Hepatic stellate cell (primary cell): ENCODE measurements around the gene ZNF414.

ENCODE experiments used
- DNase-seq: peaks from one replicate; pipeline ENCODE4 v3.0.0; 2011; ENCODE audit warnings: low spot score

ZNF414 gene

DNA sequence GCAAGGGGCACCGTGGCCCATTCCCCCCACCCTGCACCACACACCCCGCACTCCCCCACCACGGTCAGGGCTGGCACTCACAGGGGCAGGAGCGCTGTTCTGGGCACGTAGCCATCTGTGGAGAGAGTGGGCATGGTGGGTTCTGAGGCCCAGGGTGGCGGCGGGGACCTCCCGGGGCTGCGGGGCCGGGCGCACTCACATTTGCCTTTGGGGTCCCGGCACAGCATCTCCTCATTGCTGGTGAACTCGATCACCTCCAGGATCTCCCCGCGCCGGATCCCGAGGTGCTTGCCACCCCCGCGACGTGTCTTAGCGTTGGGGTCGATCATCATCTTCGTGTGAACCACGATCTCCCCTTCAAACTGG is 23.6 kb downstream of the ZNF414 start:
- no peak for DNase-seq

DNA sequence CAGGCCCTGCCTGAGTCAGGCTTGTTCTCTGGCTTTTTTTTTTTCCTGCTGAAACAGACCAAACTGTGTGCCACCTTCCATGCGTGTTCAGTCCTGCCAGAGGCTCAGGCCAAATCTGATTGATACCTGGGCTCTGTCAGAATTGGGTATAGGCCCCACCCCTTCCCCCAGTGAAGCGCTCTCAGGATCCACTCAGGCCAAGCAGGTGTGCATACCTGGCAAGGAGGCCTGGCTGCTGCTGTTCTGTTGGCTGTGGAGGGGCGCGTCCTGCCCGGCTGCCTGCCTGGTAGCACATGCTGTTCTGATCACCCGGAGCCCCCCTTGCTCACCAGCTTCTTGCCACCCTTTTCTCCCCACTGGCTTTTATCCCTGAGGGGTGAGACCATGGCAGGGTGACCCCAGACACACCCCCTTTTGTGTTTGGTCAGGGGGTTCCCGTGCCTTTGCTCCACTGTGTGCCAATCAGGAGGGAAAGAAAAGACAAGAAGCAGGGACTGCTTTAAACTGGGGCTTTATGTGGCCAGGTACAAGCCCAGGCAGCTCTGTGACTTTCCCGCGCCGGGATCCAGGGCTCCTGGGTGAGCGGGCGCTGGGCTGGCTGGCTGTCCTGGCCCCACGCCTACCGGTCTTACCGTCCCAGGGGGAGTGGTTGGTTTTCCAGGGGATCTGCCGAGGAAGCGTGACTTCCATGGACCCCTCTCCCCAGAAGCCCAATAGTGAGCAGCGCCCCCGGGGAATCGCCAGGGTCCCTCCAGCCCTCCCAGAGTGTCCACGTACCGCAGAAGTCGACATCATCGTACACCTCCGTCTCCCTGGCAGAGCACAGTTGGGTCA is 24.2 kb downstream of the ZNF414 start:
- no peak for DNase-seq

DNA sequence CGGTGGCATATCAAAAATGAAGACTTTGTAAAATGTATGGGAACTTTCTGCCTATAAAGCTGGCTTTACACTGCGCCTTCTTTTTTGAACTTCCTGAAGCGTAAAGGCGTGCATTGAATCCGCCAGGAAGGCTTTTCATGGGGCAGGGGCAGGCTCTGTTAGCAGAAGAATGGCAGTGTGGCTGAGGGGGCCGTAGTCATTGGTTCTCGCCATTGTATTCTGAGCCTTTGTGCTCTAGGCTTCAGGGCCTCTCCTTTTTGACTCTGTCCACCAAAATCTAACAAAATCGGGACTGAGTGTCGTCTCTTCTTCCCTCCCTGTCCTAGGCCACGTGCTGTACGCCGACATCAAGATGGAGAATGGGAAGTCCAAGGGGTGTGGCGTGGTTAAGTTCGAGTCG is 25.6 kb downstream of the ZNF414 start:
- DNase-seq = no peak

DNA sequence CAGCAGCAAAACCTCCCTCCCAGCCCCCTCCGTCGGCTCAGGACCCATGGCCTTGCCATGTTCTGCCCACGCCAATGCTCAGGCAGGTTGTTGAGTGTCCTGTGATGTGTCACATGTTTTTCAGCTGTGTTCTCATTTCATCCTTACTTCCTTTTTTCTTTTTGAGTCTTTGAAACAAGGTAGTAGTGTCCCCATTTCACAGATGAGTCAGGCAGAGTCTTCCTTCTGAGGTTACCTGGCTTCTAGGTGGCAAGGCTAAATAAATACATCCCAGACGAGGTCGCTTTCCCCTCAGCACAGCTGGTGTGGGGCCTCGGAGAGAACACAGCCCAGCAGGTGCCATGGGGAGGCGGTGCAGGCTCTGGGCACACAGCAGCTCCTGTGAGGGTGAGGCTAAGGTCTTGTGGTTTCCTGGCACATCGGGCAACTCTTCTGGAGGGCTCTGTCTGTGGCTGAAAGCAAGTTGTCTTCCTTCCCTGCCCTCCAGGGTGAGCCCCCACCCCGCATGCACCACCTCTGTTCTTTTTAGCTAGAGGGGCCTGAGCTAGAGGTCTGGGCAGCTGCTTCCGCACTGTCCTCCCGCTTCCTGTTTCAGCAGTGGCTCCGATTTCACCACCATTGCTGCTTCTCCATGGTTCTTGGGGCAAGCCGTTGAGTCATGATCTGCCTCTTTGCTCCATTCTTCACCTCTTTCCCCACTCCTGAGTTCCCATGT is 26.7 kb downstream of the ZNF414 start:
- DNase-seq = no peak

DNA sequence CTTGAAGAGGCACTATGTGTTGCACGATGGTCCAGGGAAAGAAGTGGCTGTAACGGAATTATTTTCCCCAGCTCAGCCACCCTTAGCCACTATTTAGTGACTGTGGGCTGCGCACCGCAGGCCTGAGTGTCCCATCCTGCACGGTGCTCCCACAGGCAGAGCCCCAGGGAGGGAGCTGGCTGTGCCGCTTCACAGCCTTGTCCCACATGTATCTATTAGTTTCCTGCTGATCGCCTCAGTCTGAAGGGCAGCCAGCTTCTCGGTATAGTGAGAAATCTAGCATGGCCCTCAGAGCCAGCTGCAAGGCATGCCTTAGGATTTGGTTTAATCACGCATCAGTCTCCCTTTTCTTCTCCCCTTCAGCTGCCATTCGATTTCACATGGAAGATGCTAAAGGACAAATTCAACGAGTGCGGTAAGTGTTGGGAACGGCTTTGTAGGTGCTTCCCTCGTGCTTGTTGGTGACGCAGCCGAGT is 27.3 kb downstream of the ZNF414 start:
- DNase-seq = no peak

DNA sequence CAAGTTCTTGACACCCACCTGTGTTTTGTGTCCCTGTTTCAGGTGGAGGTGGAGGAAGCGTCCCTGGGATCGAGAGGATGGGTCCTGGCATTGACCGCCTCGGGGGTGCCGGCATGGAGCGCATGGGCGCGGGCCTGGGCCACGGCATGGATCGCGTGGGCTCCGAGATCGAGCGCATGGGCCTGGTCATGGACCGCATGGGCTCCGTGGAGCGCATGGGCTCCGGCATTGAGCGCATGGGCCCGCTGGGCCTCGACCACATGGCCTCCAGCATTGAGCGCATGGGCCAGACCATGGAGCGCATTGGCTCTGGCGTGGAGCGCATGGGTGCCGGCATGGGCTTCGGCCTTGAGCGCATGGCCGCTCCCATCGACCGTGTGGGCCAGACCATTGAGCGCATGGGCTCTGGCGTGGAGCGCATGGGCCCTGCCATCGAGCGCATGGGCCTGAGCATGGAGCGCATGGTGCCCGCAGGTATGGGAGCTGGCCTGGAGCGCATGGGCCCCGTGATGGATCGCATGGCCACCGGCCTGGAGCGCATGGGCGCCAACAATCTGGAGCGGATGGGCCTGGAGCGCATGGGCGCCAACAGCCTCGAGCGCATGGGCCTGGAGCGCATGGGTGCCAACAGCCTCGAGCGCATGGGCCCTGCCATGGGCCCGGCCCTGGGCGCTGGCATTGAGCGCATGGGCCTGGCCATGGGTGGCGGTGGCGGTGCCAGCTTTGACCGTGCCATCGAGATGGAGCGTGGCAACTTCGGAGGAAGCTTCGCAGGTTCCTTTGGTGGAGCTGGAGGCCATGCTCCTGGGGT is 28.2 kb downstream of the ZNF414 start:
- DNase-seq = no peak

DNA sequence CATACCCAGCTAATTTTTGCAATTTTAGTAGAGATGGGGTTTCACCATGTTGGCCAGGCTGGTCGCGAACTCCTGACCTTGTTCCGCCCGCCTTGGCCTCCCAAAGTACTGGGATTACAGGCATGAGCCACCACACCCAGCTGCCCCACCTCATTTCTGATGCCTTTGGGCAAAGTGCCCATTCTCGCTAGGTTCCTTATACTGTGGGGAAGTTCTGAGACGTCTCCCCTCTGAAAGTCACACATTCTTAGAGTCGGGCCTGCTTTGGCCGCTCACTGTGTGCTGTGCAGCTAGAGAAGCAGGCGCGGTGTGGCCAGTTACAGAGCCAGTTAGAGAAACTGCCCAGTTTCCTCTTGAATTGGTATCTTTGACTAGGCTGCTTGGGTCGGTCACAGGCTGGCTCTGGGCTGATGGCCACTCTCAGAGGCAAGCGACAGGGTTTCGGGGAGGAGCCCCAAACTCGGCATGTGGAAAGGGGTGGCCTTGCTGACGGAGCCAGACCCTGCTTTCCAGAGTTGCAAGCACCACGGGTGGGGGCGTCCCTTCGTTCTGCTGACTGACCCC is 29.6 kb downstream of the ZNF414 start:
- no peak for DNase-seq

DNA sequence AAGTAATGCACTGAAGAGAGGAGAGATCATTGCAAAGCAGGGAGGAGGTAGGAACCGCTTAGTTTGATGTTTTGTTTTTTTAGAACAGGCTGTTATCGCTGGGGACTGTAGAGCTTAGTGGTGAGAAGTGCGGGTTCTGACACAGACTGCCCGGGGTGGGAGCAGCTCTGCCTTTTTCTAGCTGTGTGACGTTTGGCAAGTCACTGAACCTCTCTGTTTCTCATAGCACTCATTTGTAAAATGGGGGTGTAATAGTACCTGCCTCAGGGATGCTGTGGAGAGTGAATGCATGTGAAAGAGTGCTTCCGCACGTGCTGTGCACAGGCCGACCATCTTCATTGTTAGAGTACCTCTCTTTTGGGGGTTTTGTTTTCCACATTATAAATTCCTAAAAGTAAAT is 30.8 kb downstream of the ZNF414 start:
- no peak for DNase-seq

DNA sequence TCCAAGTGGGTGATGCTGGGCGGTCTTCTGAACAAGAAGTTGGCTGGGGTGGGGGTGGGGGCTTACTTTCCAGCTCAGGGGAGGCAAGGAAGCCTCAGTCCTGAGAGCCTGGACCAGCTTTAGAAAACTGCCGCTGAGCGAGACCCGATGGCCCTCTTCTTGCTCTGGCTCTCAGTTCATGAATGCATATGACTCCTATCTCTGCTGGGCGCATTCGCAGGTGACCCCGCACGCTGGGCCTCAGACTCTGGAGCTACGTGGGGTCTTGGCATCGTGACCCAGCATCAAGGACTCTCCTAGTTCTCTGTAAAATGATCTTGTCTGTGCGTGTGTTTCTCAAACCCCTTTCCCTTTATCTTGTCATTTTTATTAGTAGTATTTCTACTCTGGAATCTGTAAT is 31.3 kb downstream of the ZNF414 start:
- DNase-seq = no peak

DNA sequence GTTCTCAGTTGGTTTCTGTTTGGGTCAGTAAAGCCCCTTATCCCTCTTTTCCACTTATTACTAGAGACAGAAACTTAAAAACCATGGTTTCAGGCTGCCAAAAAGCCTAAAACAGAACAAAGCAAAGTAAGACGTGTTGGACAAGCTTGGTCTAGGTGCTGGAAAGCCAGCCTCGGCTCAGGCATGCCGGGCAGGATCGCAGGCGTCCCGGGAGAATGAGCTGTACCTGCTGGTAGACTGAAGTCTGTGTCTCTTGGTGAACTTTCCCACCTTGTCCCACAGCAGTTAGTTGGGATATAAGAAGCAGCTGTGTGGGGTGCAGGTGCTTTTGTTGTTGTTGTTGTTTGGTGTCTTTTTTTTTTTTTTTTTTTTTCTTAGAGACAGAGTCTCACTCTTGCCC is 32.4 kb downstream of the ZNF414 start:
- DNase-seq = no peak

DNA sequence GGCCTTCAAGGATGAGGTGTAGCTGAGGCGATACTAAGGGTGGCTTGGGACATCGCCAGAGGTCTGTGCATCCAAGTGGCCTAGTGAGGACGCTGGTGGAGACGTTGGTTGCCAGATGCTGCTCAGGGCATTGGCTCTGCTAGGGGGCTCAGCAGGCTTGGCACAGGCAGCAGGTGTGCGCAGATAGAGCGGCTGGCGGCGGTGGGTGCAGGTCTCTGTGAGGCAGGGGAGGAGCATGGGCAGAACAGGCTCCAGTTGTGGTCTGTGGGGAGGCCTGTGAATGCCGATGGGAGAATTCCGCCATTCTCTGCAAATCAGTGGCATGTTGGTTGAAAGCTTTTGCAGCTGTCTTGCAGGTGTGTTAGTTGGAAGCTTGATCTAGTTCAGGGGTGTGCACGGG is 32.8 kb downstream of the ZNF414 start:
- no peak for DNase-seq

DNA sequence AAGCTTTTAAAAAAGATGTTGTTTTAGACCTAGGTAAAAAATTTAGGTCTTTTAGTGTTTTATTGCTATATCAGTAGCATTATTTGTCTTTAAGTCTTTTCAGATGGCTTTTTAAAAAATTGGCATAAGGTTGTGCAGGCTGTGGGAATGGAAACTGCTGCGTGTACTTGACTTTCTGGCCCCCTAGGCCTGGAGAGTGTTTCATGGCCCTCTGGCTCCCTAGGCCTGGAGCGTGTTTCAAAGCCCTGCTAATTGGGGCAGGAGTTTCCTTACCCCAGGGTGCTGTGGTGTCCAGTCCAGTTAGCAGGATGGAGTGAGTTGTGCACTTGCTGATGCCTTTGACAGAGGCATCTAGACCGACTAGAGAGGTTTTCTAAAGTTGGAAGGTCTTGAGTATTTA is 35.4 kb downstream of the ZNF414 start:
- no peak for DNase-seq

DNA sequence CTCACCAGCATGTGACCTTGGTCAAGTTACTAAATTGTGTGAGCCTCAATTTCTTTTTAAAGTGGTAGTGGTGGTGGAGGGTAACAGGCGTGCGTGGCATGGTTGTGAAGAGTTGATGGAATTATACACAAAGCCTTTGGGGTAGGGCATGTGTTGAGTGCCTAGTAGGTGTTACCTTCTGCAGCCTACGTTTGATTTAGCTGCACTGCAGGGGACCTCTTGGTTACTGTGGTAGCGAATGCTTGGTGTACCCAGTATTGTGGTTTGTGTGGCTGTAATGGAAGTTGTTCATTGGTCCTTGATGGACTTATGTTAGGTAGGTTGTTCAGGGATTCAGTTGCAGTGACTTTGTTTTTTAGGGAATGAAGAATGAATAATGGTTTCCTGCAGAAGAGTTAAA is 36.1 kb downstream of the ZNF414 start:
- DNase-seq = no peak

DNA sequence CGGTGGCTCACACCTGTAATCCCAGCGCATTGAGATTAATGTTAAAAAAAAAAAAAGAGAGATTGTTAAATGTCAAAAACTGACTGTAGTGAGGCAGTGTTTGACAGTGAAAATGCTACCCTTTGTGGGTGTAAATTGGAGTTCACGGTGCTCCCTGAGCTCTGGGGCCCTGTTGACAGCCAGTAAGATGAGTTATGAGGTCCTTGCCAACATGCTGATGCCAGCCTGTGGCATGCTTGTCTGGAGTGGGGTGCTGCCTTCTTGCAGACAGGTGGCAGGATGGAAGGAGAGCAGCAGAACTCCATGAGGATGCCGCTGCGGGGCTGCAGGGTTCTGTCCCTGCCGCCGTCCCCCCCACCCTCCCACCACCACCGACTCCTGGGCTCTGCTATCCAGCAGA is 37.4 kb downstream of the ZNF414 start:
- no peak for DNase-seq

DNA sequence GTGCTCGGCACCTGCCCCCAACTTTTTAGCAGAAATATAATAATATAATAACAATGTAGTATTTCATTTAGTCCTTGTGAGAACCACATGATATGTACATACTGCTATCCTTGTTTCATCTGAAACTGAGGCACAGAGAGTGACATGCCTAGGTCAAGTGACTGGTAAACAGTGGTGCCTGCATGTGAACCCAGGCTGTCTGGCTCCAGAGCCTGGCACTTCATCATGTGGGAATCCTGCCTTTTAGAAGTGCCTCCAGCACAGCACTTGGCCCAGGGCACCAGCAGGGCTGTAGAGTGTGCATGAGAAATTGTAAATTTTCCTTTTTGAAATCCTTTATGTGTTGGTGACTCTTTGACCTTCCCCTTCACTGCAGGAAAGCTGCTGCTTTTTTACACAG is 39.0 kb downstream of the ZNF414 start:
- DNase-seq = no peak

DNA sequence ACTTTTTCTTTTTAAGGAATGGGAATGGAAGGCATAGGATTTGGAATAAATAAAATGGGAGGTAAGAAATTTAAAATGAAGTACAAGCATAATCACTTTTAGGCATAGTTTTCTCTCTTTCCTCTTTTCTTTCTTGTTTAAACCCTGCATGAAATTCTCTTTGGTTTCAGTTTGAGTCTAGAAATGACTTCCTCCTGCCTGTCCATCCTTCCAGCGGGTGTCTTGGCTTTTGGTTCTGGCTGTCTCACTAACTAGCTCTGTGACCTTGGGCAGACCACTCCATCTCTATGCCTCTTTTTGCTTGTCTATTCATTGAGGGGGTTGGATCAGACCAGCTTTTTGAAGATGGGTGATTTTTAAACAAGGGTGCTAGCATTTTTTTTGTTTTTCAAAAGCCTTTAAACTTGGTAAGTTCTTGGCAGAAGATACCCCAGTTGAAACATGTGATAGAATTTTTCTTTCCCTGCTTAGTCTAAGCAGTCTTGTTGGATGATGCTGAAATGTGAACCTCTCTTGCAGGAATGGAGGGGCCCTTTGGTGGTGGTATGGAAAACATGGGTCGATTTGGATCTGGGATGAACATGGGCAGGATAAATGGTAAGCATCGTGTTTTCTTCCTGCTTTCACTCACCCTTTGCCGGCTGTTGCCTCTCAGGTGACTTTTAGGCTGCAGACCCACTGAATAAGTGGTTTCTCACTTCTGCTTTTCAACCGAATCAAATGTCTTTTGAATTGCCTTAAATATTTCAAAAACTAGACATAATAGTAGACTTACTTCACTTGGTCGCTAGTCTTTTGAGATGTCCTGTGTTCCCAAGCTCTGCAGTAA is 40.1 kb downstream of the ZNF414 start:
- DNase-seq = no peak

DNA sequence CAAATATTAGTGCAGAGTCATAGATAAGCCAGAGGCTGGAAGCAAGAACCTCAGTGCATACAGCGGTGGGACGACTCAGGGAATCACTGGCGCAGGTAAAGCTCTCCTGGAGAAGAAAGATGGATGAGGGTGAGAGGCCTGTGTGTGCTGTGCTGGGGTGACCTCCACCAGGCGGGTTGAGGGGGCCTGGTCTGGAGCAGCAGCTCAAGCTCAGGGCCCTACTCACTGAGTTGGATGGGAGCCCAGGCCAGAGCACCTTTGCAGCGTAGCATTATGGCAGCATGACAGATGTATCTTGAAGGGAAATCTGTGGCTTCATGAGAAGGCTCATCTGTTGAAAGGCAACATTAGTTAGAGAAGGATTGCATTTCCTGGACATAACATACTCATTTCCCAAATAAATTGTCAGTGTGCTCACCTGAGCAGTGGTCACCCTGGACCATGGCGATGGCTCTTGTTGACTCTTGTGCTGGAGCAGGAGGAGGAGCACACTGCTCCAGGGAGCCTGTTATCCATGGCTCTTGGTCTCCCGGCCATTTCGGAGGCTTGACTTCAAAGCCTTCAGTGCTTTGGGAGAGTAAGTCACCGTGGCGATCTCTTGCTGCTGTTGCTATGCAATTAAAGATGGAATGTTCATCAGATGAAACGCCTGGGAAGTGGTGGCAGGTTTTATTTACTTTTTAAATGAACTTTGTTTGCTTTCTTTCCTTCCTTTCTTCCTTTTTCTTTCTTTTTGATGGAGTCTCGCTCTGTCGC is 44.2 kb downstream of the ZNF414 start:
- no peak for DNase-seq

DNA sequence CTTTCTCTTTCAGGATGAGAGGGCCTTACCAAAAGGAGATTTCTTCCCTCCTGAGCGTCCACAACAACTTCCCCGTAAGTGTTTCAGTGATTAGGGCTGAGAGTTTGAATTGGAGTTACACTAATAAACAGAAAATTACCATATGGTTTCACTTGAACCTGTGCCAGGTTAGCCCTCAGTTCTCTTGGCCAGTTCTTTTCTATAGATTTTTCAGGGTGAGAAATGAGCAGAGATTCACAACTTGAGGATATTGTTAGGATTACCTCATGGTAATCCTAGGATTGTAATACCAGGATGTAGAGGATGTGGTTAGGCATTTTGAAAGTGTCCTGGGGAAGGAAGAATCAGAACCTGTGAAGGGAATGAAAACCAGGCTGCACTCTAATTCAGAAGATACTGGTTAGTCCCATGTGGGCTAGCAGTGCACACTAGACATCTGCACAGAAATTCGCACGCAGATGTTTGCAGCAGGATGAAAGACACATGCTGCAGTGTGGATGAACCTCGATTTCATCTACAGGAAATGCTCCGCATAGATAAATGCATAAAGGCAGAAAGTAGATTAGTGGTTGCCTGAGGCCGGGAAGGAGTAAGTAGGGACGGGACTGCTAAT is 45.1 kb downstream of the ZNF414 start:
- no peak for DNase-seq

DNA sequence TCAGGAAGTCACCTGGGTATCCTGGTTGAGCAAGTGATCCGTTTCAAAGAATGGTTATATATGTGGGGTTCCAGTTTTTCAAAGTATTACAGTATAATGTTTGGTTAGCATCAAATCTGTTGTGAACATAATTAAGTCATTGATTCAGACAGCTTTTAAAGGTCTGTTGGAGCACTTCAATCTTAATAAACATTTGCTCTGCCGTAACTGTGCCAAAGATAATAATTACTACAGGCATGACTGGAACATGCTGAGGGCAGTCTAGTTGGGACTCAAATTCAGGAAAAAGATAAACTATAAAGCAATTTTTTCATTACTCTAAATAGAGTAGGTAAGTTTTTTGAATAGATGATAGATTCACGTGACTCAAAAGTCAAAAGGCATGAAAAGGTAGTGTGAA is 45.8 kb downstream of the ZNF414 start:
- DNase-seq = no peak

DNA sequence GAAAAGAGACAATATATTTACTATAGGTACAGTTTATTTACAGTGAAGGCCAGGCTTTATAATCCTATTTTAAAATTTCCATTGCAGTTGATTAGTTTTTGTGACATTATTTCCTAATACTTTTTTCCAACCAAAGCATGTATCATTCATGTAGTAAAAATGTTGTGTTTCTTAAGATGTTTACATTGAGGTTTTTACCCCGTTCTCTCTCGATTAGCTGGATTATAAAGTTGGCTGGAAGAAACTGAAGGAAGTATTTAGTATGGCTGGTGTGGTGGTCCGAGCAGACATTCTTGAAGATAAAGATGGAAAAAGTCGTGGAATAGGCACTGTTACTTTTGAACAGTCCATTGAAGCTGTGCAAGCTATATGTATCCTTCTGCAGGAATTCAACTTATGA is 47.9 kb downstream of the ZNF414 start:
- DNase-seq = peak; percentile 46
